ENCODE measurements around the gene SUPT4H1.

Gene SUPT4H1

DNA sequence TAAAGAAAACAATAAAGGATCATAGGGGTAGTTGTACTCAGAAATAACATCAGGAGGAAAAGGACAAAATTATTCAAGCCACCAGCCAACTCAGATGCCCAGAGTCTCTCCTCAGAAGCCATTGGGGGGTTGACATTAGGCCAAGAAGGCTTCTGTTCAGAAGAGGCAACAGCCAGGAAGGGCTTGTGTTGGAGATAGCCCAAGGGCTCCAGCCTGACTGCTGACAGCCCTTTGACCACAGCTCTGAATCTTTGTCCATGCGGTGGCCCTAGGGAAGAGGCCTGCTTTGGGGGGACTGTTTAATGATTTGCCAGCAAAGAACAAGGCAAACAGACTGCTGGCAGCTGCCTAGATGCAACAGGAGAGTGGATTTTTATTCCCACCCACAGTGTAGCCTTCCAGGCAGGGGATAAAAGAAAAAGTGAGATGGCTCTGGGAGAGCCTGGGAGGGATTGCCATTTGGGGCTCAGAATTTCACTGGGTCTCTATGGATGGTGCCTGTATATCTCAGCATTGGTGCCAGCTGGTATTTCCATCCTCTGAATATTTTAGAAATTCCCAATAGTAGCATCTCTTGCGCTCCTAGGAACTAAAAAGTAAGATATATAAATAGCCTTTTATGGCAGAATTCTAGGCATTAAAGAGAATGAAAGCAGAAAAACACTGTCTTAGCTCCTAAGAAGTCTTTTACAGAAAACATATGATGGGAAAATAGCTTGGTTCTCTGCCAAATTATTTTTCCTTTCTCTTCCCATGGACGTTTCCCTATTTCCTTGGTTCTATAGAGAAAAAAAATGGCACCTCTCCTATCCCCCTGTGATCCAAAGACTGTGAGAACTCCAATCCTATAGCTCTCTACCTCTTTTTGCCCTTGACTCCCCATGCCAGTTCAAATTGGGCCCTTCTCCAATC is 29.4 kb upstream of the SUPT4H1 start:
- DNase-seq (ENCODE audit: low spot score) (no peak), FAIRE-seq (no peak)

- DNase-seq (ENCODE audit: low spot score) (no peak), FAIRE-seq (no peak)
Measured at GRCh38 chr17:58380207-58381123, 28.5 kb upstream of the SUPT4H1 start.

- FAIRE-seq = no peak
- DNase-seq (ENCODE audit: low spot score) = no peak
Measured at GRCh38 chr17:58379511-58379824, 27.5 kb upstream of the SUPT4H1 start.

DNA sequence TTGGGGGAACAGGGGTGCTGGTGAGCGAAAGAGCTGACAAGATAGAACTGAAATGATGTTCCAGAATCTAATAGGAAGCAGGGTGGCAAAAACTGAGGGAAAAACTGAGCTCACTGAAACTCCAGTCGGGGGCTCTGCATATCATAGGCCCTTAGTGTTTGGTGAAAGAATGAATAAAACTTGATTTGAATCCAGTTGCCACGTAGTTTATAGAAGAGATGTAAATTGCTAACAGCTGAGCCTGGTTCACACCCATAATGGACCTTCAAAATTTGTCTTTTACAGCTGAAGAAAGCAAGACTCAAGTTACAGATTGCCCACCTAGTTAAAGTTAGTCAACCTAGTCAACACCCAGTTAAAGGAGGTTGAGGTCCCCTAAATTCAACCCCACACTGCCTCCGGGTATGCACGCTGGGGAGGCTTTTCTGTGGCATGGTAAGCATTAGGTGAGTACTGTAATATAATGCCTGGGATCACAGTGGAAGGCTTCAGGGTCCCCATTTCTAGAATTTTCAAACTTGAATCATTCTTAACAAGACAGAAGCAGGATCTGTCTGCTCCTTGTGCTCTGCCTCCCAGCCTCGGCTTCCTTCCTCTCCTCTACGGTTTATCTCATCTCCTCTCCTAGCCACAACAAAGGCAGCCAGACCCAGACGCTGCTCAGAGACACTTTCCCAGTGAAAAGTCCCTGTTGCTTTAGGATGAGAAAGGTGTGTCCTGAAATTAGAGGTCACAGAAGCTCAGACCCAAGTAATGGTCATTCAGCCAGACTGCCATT is 26.9 kb upstream of the SUPT4H1 start:
- DNase-seq (ENCODE audit: low spot score) (no peak), FAIRE-seq (no peak)

DNA sequence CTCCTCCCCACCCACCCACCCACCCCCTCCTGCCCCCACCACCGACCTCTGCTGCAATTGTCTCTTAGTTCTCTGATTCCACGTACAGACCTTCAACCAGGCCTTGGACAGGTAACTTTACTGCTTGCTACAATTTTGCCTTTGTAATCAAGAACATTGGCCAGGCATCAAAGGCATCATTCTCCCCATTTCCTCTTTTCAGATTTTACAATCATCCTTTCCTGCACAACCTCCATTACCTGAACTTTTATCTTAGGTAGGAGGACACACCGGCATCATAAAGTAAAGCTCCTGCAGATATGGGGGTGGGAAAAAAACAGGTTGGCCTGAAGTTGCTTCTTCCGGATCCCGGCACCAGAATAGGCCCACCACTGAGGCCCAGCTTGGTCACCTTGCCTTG is 25.7 kb upstream of the SUPT4H1 start:
- no peak for DNase-seq (ENCODE audit: low spot score)
- FAIRE-seq = no peak

GRCh38 chr17:58377093-58377601 is 25.1 kb upstream of the SUPT4H1 start:
- DNase-seq (ENCODE audit: low spot score) = no peak

GRCh38 chr17:58376472-58377000 is 24.5 kb upstream of the SUPT4H1 start:
- FAIRE-seq (no peak), DNase-seq (ENCODE audit: low spot score) (no peak)

More at GRCh38 chr17:58377093-58377601, 25.1 kb upstream of the SUPT4H1 start:
- no peak for FAIRE-seq

GRCh38 chr17:58375811-58376210 is 23.8 kb upstream of the SUPT4H1 start:
- FAIRE-seq (no peak), DNase-seq (ENCODE audit: low spot score) (no peak)

GRCh38 chr17:58375256-58375655 is 23.3 kb upstream of the SUPT4H1 start:
- DNase-seq (ENCODE audit: low spot score) (no peak), FAIRE-seq (no peak)

DNA sequence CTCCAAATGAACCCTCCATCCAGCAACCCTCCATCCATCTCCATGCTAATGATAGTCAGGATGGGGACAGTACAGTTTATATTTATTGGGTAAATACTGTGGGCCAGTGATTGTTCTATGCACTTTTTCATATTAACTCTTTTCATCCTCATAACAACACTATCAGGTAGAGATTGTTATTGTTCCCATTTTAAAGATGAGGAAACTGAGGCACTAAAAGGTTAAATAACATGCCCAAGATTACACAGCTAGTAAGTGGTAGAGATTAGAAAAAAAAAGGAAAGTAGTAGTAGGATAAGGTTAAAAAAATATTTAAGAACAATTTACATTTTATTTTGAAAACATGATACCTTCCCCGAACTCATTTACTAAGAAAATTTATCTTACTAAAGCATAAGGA is 21.9 kb upstream of the SUPT4H1 start:
- DNase-seq (ENCODE audit: low spot score) (no peak), FAIRE-seq (no peak)

- DNase-seq (ENCODE audit: low spot score) = no peak
- no peak for FAIRE-seq
Measured at GRCh38 chr17:58373003-58373402, 21.0 kb upstream of the SUPT4H1 start.

DNA sequence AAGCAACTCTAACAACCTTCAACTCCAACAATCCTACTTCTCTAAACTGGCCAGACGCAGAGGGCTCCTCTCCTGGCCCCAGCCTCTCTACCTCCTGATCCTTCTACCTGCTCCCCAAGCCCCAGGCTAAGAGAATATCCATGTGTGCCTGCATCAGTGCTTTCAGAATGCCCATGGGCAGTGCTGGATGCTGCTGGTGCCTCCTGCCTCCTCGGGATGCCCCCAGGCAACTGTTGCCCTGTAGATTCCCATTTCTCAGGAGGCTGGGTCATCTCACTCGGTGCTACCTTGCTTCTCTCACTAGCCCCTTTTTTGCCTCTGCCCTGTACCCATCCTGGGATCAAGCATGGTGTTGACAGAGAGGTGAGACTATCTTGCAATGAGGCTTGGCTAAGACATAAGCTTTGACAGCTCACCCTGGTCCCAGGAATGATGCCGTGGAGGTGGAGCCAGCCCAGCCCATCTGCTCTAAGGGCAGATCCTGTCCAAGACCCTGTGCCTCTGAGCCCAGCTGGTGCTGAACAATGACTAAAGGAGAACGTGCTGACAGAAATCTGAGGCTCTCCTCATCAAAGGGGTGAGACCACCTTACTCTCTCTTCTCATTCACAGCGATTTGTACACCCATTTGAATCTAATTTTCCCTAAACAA is 19.4 kb upstream of the SUPT4H1 start:
- FAIRE-seq (no peak), DNase-seq (ENCODE audit: low spot score) (no peak)

DNA sequence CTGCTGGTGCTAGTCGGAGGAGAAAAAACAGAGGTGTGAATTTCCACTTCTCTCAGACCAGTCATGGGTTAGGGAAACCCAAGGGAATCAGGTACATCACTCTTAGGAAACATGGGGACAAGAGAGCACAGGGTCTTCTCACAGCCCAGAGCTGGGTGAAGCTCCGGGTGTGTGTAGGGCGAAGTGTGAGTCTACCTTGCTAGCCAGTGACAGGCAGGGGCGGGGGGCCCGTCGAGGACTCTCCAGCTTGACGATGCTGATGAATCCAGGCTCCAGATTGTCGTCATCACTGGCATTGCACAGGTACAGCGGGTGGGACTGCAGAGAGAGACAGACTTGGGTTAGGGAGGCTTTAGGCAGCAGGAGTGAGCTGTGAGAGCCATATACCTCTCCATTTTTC is 18.7 kb upstream of the SUPT4H1 start:
- FAIRE-seq (no peak), DNase-seq (ENCODE audit: low spot score) (no peak)

GRCh38 chr17:58370309-58370708 is 18.3 kb upstream of the SUPT4H1 start:
- DNase-seq (ENCODE audit: low spot score) (no peak), FAIRE-seq (no peak)

DNA sequence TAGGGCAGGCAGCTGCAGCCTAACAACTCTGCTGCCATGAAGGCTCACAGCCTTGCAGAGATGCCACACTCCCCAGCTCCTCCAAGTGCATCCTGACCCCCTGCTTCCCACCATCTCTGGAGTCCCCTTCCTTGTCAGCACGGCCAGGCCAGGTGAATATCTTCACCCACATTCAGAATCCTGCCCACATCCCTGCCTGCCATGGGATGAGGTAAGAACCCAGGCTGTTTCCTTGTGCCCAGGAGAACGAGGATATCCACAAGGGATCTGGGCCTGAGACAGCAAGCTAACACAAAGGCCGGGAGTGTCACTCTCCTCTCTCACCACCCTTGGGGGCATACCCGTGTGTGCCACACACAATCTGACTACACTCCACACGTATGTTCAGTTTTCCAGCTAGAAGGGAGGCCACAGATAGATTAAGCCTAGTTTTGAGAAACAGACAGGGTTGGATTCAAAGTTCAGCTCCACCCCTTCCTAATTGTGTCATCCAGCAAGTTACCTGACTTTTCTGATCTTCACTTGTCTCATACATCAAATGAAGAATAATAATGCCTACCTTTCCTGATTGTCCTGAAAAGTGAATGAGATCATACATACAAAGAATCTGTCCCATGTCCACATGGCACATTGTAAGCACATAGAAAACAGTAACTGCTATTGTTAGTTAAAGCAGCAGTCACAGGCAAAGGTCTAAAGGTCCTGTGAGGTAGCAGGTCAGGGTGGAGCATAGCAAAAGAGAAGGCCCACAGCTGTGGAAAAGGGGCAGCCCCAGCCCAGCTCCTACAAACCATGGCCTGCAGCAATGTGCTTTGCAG is 17.4 kb upstream of the SUPT4H1 start:
- no peak for DNase-seq (ENCODE audit: low spot score)
- FAIRE-seq = no peak

DNA sequence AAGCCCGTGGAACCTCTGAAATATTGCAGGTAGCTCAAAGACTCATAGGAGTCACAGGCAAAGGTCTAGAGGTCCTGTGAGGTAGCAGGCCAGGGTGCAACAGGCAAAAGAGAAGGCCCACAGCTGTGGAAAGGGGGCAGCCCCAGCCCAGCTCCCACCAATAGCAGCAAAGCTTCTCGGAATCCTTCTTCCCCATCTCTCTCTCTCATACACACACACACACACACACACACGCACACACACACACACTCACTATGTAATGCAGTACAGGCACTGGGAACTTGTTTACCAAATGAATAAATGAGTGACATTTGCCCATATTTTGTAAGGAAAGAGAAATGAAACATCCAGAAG is 16.8 kb upstream of the SUPT4H1 start:
- FAIRE-seq (no peak), DNase-seq (ENCODE audit: low spot score) (no peak)

GRCh38 chr17:58367461-58367860 is 15.5 kb upstream of the SUPT4H1 start:
- DNase-seq (ENCODE audit: low spot score) (no peak), FAIRE-seq (no peak)

DNA sequence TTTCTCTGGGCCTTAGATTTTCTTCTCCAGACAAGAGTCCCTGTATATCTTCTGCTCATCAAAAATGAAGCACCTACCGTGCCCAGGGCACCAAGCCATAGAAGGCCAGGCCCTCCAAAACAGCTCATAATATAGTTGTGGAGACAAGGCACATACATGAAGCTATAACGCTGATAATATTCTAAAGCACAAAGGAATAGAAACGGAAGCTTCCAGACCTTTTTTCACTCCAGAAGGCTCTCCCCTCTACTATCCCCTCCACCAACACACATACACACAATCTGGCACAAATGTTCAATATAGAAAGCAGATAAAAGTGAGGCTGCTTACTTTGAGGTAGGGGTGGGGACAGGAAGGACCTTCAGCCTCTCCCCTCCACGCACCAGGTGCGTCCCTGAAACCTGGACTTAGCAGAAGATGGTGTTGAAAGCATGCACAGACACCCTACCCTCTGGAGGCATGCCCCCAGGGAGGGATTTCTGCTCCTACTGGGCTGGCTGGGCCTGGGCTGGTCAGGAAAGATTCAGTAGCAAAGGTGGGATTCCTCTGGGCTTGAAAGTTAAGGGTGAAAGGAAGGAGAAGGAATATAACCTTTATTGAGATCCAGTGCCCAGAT is 14.1 kb upstream of the SUPT4H1 start:
- FAIRE-seq = no peak
- no peak for DNase-seq (ENCODE audit: low spot score)

- FAIRE-seq (no peak), DNase-seq (ENCODE audit: low spot score) (no peak)
Measured at GRCh38 chr17:58365185-58365979, 13.4 kb upstream of the SUPT4H1 start.
